Measurements from ENCODE around the gene RAD18. TPM values are rescaled to one million over a fixed set of nuclear protein-coding genes. Genes with fewer than 3 reads are reported as not detected.

RAD18 gene
- total RNA-seq, 2 experiments from 2014 or later, result 39.9 to 44.8 TPM

DNA sequence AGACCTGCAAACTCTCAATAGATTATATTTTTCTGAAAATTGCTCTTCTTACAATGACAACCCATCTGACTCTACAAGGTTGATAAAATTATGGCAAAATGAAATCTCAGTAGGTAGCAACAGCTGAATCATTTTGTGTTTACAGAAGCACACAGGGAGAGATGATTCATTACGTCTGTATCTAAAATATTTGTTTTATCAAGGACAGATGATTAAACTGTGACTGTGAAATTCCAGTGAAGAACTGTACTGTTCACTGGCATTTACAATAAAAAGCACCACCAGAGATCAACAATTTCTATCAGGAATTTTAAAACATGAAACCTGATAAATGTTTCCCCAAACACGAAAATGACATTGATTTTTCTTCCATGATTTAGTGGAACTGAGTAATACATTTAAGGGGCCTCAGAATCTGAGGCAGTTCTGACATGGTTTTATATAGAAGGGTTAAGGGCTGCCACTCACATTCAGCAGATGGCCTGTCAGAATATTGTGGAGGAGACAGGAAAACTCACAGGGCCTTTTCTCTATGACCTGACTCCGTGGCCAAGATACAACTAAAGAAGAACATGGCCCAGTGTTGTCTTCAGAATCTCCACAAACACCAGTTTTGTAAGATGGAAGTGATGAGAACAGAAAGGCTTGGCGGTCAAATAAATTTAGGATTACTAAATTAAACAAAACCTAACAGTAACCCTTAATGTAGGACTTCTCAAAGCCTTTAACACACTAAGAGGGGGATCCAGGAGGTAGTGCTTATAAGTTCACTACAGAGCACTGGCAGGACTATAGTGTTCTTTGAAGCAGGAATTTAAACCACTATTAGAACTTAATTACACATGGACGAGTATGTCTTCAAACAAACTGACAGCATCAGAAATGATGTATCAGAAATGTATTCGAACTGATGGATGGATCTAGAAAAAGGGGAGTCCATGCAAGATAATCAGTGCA lies 25.9 kb downstream of the RAD18 start:
- no peaks in the 10 kb centered on the region for H3K9me2 ChIP-seq (ENCODE audit: insufficient read depth, low read length)
- H3K4me3 ChIP-seq (ENCODE audit: low read depth, low read length, poor library complexity, severe bottlenecking), result no peak overlapping the region
- no peaks in the 10 kb centered on the region for H3K79me2 ChIP-seq (ENCODE audit: insufficient read depth, low read depth, low read length)
- intact Hi-C loops (cut with micrococcal nuclease; ENCODE audit: unreplicated experiment), result no loop called here
- H3K9me3 ChIP-seq (ENCODE audit: low read length), result no peaks in the 10 kb centered on the region
- POLR2A ChIA-PET, result interaction anchor here (1.0 kb wide), 1 partner anchor 16 kb away, joined by 3 read pairs; no protein-coding TSS in a partner anchor
- no TSS peak for BruUV-seq (replicated peaks)
- H3K36me3 ChIP-seq (ENCODE audit: insufficient read depth, low read length), result peaks cover 94% of the 10 kb centered on the region
- no peak overlapping the region for H2AFZ ChIP-seq (ENCODE audit: low read length)
- H4K20me1 ChIP-seq (ENCODE audit: insufficient read depth, low read length), result 0 out of 2 replicates have a peak, but pooled peaks cover 7% of the 10 kb centered on the region
- H3K4me2 ChIP-seq (ENCODE audit: low read length), result no peak overlapping the region
- DNase-seq (ENCODE audit: low spot score), result no peak
- H3K27ac ChIP-seq (ENCODE audit: low read depth, low read length, poor library complexity, severe bottlenecking), result no peak overlapping the region
- no peak for TF ChIP-seq EZH2phosphoT487 (IDR thresholded peaks at IDR 0.05; ENCODE audit: borderline replicate concordance, low read depth, low read length)
- TF ChIP-seq, protein P1, sequence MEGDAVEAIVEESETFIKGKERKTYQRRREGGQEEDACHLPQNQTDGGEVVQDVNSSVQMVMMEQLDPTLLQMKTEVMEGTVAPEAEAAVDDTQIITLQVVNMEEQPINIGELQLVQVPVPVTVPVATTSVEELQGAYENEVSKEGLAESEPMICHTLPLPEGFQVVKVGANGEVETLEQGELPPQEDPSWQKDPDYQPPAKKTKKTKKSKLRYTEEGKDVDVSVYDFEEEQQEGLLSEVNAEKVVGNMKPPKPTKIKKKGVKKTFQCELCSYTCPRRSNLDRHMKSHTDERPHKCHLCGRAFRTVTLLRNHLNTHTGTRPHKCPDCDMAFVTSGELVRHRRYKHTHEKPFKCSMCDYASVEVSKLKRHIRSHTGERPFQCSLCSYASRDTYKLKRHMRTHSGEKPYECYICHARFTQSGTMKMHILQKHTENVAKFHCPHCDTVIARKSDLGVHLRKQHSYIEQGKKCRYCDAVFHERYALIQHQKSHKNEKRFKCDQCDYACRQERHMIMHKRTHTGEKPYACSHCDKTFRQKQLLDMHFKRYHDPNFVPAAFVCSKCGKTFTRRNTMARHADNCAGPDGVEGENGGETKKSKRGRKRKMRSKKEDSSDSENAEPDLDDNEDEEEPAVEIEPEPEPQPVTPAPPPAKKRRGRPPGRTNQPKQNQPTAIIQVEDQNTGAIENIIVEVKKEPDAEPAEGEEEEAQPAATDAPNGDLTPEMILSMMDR (conservative IDR thresholded peaks at IDR 0.05; ENCODE audit: low read length), result no peak
- CTCF ChIA-PET (ENCODE audit: unreplicated experiment), result no interaction called here
- H3K4me1 ChIP-seq (ENCODE audit: insufficient read depth, low read length, poor library complexity, severe bottlenecking), result no peaks in the 10 kb centered on the region

DNA sequence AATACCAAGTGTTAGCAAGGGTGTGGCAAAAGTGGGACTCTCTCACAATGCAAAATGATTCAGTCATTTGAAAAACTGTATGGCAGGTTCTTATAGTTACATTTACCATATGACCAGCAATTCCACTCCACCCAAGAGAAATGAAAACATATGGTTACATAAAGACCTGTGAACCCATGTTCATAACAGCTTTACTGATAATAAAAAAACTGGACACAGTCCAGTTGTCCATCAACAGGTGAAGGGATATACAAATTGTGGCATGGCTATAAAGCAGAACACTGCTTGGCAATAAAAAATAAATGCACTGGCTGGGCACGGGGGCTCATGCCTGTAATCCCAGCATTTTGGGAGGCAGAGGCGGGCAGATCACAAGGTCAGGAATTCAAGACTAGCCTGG lies 30.8 kb downstream of the RAD18 start:
- Histone ChIP-seq H3K9me3 (ENCODE audit: low read length) (no peaks in the 10 kb centered on the region), H2AFZ (ENCODE audit: low read length) (no peak overlapping the region), H3K4me3 (ENCODE audit: low read depth, low read length, poor library complexity, severe bottlenecking) (no peak overlapping the region), H3K4me1 (ENCODE audit: insufficient read depth, low read length, poor library complexity, severe bottlenecking) (no peaks in the 10 kb centered on the region), H3K36me3 (ENCODE audit: insufficient read depth, low read length) (peaks cover 80% of the 10 kb centered on the region), H3K9me2 (ENCODE audit: insufficient read depth, low read length) (no peaks in the 10 kb centered on the region), H3K27ac (ENCODE audit: low read depth, low read length, poor library complexity, severe bottlenecking) (no peak overlapping the region), H3K79me2 (ENCODE audit: insufficient read depth, low read depth, low read length) (peaks cover 7% of the 10 kb centered on the region; the same call in 1 of the 2 replicates), H4K20me1 (ENCODE audit: insufficient read depth, low read length) (0 out of 2 replicates have a peak, but pooled peaks cover 2% of the 10 kb centered on the region), H3K4me2 (ENCODE audit: low read length) (no peak overlapping the region)
- POLR2A ChIA-PET, result no interaction called here
- no peak for DNase-seq (ENCODE audit: low spot score)
- no peak for TF ChIP-seq EZH2phosphoT487 (IDR thresholded peaks at IDR 0.05; ENCODE audit: borderline replicate concordance, low read depth, low read length)
- TF ChIP-seq, protein P1 (conservative IDR thresholded peaks at IDR 0.05; ENCODE audit: low read length), result no peak
- CTCF ChIA-PET (ENCODE audit: unreplicated experiment), result no interaction called here
- BruUV-seq (replicated peaks), result no TSS peak
- intact Hi-C loops (cut with micrococcal nuclease; ENCODE audit: unreplicated experiment), result no loop called here

DNA sequence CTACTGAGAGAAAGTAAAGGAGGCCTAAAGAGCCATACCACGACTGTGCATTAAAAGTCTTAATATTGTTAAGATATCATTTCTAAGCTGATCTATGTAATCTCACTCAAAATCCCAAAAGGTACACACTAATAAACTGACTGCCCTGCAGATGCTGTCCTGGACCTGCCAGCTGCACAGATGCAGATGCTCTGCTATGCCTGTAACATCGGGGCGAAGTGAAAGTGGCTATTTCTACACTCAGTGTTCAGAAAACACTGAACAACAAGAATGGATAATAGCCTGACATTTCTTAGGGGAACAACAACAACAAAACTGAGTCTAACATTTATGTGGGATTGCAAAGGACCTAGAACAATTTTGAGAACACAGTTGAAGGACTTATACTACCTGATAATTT lies 31.9 kb downstream of the RAD18 start:
- DNase-seq (ENCODE audit: low spot score), result no peak
- ChIA-PET POLR2A (interaction anchor here (0.5 kb wide), 1 partner anchor 311 kb away, joined by 3 read pairs; no protein-coding TSS in a partner anchor), CTCF (ENCODE audit: unreplicated experiment) (no interaction called here)
- Histone ChIP-seq H3K4me1 (ENCODE audit: insufficient read depth, low read length, poor library complexity, severe bottlenecking) (no peaks in the 10 kb centered on the region), H4K20me1 (ENCODE audit: insufficient read depth, low read length) (no peaks in the 10 kb centered on the region), H3K4me2 (ENCODE audit: low read length) (no peak overlapping the region), H3K27ac (ENCODE audit: low read depth, low read length, poor library complexity, severe bottlenecking) (no peak overlapping the region), H3K79me2 (ENCODE audit: insufficient read depth, low read depth, low read length) (peaks cover 7% of the 10 kb centered on the region; the same call in 1 of the 2 replicates), H2AFZ (ENCODE audit: low read length) (no peak overlapping the region), H3K36me3 (ENCODE audit: insufficient read depth, low read length) (peaks cover 68% of the 10 kb centered on the region), H3K9me2 (ENCODE audit: insufficient read depth, low read length) (no peaks in the 10 kb centered on the region), H3K9me3 (ENCODE audit: low read length) (no peaks in the 10 kb centered on the region), H3K4me3 (ENCODE audit: low read depth, low read length, poor library complexity, severe bottlenecking) (no peak overlapping the region)
- intact Hi-C loops (cut with micrococcal nuclease; ENCODE audit: unreplicated experiment), result no loop called here
- TF ChIP-seq EZH2phosphoT487 (IDR thresholded peaks at IDR 0.05; ENCODE audit: borderline replicate concordance, low read depth, low read length), result no peak
- TF ChIP-seq, protein P1 (conservative IDR thresholded peaks at IDR 0.05; ENCODE audit: low read length), result no peak
- BruUV-seq (replicated peaks), result no TSS peak
